D721Med (cell line): ENCODE results near the gene MYO7B.

Experiments used
- DNase-seq: peaks from one replicate; pipeline ENCODE4 v3.0.0; 2011; ENCODE audit warnings: low spot score; ENCODE audit not compliant: insufficient read length
- FAIRE-seq: peaks from 2 replicates; lab custom pipeline; 2011; peaks lifted over from hg19 to GRCh38; lab: Jason Lieb, UNC
- TF ChIP-seq, protein P1 (sequence below): IDR thresholded peaks from 2 replicates; pipeline ENCODE4 v1.5.1; 2012; ENCODE audit warnings: mild to moderate bottlenecking, control low read depth; ENCODE audit not compliant: insufficient read depth; ENCODE audit errors: missing control alignments

The MYO7B gene

DNA sequence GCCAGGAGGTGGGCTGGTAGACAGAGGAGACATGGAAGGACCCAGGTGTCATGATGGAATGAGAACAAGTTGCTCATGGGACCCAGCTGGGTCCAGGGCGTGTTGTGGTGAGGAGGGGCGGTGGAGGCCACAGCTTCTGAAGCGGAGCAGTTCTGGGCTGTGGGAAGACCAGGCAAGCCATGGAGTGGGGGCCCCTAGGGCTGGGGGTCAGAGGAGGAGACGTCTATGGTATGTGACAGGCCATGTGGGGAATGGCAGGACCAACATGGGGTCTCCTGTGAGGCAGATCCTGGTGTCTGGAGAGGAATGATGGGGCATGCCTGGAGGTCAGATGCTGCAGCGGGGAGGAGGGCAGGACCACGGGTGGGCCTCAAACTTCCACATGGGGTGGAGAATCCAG, 16.9 kb downstream of the MYO7B start:
- no peak for FAIRE-seq
- no peak for DNase-seq

DNA sequence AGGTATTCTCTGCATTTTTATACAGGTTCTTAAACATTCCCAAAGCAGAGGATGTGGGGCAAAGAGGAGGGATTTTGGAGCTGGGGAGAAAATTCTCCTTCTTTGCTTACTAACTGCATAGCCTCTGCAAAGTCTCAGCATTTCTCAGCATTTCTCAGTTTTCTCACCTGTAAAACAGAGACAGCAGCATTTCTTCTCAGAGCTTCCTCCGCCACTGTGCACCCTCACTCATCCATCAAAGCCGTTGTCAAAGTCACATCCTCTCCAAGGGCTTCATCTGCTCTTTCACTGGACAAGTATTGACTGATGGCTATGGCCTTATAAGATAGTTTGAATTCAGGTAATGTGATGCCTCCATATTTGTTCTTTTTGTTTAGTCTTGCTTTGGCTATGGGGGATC, 17.4 kb downstream of the MYO7B start:
- FAIRE-seq (no peak), DNase-seq (no peak)
- TF ChIP-seq, protein P1, sequence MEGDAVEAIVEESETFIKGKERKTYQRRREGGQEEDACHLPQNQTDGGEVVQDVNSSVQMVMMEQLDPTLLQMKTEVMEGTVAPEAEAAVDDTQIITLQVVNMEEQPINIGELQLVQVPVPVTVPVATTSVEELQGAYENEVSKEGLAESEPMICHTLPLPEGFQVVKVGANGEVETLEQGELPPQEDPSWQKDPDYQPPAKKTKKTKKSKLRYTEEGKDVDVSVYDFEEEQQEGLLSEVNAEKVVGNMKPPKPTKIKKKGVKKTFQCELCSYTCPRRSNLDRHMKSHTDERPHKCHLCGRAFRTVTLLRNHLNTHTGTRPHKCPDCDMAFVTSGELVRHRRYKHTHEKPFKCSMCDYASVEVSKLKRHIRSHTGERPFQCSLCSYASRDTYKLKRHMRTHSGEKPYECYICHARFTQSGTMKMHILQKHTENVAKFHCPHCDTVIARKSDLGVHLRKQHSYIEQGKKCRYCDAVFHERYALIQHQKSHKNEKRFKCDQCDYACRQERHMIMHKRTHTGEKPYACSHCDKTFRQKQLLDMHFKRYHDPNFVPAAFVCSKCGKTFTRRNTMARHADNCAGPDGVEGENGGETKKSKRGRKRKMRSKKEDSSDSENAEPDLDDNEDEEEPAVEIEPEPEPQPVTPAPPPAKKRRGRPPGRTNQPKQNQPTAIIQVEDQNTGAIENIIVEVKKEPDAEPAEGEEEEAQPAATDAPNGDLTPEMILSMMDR: no peak

More for the DNA sequence above, 16.9 kb downstream of the MYO7B start:
- TF ChIP-seq, protein P1: no peak

DNA sequence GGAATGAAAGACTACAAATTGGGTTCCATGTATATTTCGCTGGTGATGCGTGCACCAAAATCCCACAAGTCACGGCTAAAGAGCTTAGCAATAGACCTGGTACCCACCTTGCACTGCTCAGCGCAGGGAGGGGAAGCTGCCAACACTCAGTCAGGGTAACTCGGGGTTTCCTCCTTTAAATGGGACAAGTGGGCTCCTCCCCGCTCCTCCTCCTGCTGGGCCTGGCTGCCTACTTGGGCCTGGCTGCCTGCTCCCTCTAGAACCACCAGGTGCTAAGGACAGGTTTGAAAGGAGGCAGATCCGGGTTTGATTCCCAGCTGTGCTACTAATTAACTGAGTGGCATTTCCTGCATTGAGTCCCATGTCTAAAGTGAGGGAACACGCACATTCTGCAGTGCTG, 23.4 kb downstream of the MYO7B start:
- DNase-seq (no peak), FAIRE-seq (no peak)
- TF ChIP-seq, protein P1: no peak

DNA sequence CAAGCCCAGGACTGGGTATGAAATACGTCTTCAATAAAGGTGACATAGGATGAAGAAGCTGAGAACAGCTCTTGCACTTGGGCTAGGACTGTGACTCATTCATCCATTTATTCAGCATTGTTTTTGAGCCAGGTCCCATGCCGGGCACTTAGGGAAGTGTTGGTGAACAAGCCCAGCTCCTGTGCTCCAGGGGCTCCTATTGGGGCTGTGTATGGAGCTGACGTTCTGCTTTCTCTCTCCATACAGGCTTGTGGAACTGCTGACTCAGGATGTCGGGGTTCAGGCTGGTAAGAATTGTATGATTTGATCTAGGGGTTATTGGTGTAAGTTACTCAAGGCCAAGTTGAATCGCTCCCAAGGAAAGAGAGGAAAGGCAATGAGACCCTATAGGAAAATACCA, 24.0 kb downstream of the MYO7B start:
- FAIRE-seq: no peak
- no peak for DNase-seq
- TF ChIP-seq, protein P1: no peak

DNA sequence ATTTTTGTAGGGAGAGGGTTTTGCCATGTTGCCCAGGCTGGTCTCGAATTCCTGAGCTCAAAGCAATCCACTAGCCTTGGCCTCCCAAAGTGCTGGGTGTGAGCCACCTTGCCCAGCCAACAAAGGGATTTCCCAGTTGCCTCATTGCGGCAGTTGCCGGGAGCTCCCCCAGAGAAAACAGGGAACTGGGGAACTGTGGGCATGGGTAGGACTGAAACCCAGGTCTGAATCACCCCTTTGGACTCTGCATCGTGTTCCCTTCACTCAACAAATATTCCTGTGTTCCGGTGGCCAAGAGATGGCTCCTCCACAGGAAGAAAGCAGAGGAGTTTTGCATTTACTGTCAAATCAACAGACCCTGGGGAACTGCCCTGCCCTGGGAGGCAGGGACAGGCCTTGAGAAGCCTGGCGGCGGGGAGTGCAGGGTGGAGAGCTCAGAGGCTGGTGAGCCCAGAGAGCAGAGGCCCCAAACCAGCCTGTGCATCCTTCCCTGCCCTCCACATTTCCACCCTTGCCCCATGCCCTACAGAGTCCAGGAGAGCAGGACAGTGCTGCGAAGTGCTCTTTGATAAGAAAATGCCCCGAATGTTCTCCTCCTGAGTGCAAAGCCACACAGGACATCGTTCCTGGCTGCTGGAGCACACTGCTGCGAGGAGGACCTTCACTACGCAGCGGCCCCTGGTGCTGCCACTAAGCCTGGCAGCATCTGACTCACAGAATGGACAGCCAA, 24.9 kb downstream of the MYO7B start:
- DNase-seq: no peak
- no peak for FAIRE-seq
- TF ChIP-seq, protein P1: no peak

DNA sequence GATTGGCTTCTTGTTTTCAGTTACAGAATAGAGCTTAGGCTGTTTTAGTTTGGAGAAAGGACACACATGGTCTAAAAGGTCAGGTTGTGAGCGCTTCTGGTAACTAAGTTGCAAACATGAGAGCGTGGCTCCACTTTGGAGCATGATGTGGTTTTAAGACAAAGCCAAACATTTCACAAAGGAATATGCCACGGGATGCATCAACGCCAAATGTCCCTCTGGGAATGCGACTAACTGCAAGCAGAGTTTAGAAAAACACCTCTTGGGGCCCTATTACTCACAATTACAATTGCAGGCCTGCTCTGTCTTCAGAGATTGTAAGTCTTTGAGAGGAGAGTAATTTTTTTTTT, 25.4 kb downstream of the MYO7B start:
- DNase-seq: no peak
- no peak for FAIRE-seq
- TF ChIP-seq, protein P1: no peak

DNA sequence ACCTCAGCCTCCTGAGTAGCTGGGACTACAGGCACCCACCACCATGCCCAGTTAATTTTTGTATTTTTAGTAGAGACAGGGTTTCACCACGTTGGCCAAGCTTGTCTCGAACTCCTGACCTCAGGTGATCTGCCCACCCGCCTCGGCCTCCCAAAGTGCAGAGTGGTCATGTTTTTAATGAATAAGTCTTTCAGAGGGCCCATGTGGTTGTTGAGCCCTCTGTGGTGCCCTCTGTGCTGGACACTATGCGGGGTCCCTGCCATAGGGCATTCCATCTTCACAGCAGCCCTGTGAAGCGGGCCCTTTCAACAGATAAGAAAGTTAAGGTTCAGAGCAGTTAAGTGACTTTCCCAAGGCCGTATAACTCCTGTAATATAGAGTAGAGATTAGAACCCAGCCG, 25.9 kb downstream of the MYO7B start:
- TF ChIP-seq, protein P1: no peak
- DNase-seq: no peak
- no peak for FAIRE-seq
